GM04504 (cell line): ENCODE measurements around the gene ZBTB16.
A peak's percentile ranks its signal among the peaks of the same experiment; 100 is the strongest.

Source experiments
- DNase-seq: peaks from one replicate; pipeline ENCODE4 v3.0.0-alpha.2; 2012; ENCODE audit warnings: low read depth

Gene ZBTB16

GRCh38 chr11:114059278-114059983 lies at the start of gene ZBTB16:
ZBTB16 (plus strand) TSS chr11:114059711; CDS start chr11:114063301, 3,590 bp downstream.
- no peak for DNase-seq

GRCh38 chr11:114010931-114011330 lies 48.6 kb upstream of the ZBTB16 start:
- no peak for DNase-seq

- no peak for DNase-seq
Measured at GRCh38 chr11:114011443-114011842, 48.1 kb upstream of the ZBTB16 start.

- DNase-seq: no peak
Measured at GRCh38 chr11:114015117-114015516, 44.4 kb upstream of the ZBTB16 start.

GRCh38 chr11:114016986-114017385 lies 42.5 kb upstream of the ZBTB16 start:
- no peak for DNase-seq

- DNase-seq: no peak
Measured at GRCh38 chr11:114017723-114018122, 41.8 kb upstream of the ZBTB16 start.

GRCh38 chr11:114019046-114019445 lies 40.5 kb upstream of the ZBTB16 start:
- no peak for DNase-seq

GRCh38 chr11:114019574-114019973 lies 39.9 kb upstream of the ZBTB16 start:
- DNase-seq: no peak

GRCh38 chr11:114025329-114025907 lies 34.1 kb upstream of the ZBTB16 start:
- no peak for DNase-seq

GRCh38 chr11:114026355-114026754 lies 33.2 kb upstream of the ZBTB16 start:
- no peak for DNase-seq

- DNase-seq: no peak
Measured at GRCh38 chr11:114027391-114027790, 32.1 kb upstream of the ZBTB16 start.

GRCh38 chr11:114027926-114028325 lies 31.6 kb upstream of the ZBTB16 start:
- no peak for DNase-seq

- DNase-seq: no peak
Measured at GRCh38 chr11:114031246-114031966, 28.1 kb upstream of the ZBTB16 start.

- no peak for DNase-seq
Measured at GRCh38 chr11:114031967-114032320, 27.6 kb upstream of the ZBTB16 start.

GRCh38 chr11:114033066-114033465 lies 26.4 kb upstream of the ZBTB16 start:
- no peak for DNase-seq

GRCh38 chr11:114033572-114033971 lies 25.9 kb upstream of the ZBTB16 start:
- no peak for DNase-seq

- no peak for DNase-seq
Measured at GRCh38 chr11:114034956-114035355, 24.6 kb upstream of the ZBTB16 start.

- peak; percentile 18 for DNase-seq
Measured at GRCh38 chr11:114036147-114036811, 23.2 kb upstream of the ZBTB16 start.

GRCh38 chr11:114036958-114037357 lies 22.6 kb upstream of the ZBTB16 start:
- no peak for DNase-seq

- DNase-seq: no peak
Measured at GRCh38 chr11:114039551-114039950, 20.0 kb upstream of the ZBTB16 start.

GRCh38 chr11:114040706-114041211 lies 18.8 kb upstream of the ZBTB16 start:
- DNase-seq: no peak

- no peak for DNase-seq
Measured at GRCh38 chr11:114042234-114042633, 17.3 kb upstream of the ZBTB16 start.
